Measurements from ENCODE around the gene ADORA1.
A peak's percentile ranks its signal among the peaks of the same experiment; 100 is the strongest.

ADORA1 gene

GRCh38 chr1:203215573-203215972, 88.0 kb downstream of the ADORA1 start:
- TF ChIP-seq ZFX (IDR thresholded peaks at IDR 0.05): no peak
- TF ChIP-seq CTCF (conservative IDR thresholded peaks at IDR 0.05): no peak

GRCh38 chr1:203216274-203217138, 89.0 kb downstream of the ADORA1 start:
- no peak overlapping the region for H3K27ac ChIP-seq
- TF ChIP-seq CTCF (conservative IDR thresholded peaks at IDR 0.05) (peak; percentile 86), ZFX (IDR thresholded peaks at IDR 0.05) (no peak)

More at GRCh38 chr1:203215573-203215972, 88.0 kb downstream of the ADORA1 start:
- H3K27ac ChIP-seq: no peak overlapping the region
